HuH-7 (cell line): ENCODE data around the gene BANP.
A peak's percentile ranks its signal among the peaks of the same experiment; 100 is the strongest.
"Not testable (repeated sequence)": the region's sequence is repeated elsewhere in the genome, so short reads cannot be mapped to it uniquely, and the experiment has no call there.

ENCODE experiments used
- DNase-seq: peaks from one replicate; pipeline ENCODE4 v3.0.0; 2011; ENCODE audit warnings: low spot score

Gene BANP

DNA sequence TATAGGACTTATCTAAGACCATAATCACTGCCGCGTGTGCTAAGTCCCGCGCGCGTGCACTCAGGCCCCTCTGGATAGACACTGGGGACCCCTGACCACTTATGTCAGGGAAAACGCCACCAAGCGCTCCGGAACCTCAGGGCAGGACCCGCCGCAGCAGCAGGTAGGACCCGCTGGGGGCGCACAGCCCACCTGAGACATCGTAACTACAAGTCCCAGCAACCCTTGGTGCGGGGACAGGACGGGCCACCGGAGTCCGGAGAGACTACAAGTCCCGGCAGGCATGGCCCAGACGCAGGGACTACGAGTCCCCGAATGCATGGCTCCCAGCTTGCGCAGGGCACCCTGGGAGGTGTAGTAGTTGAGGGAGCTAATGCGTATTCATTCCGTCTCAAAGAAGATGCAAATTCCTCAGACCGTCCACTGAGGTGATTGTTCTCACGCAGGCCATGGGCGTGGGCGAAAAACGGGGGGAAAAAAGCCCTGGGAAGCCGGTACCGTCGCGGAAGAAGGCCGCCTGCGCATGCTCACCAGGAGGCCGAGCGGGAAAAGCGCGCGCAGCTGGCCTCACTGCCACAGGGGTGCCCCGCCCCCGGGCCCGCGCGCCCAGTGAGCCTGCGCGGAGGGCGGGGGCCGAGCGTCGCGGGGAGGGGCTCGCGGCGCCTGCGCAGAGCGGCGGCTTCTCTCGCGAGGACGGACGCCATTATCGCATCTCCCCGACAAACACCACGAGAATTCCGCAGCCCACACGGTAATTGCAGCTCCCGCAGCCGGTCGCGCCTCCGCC, at the start of gene BANP:
Gene BANP (plus strand): TSS at position 670 of the 787 bp plus-strand sequence. CDS start 23,682 bp downstream, outside the sequence.
- DNase-seq, result peak; percentile 99

- DNase-seq, result not testable (repeated sequence)
Measured at GRCh38 chr16:87904963-87905362, 46.3 kb upstream of the BANP start.

- DNase-seq, result not testable (repeated sequence)
Measured at GRCh38 chr16:87905521-87905920, 45.7 kb upstream of the BANP start.

DNA sequence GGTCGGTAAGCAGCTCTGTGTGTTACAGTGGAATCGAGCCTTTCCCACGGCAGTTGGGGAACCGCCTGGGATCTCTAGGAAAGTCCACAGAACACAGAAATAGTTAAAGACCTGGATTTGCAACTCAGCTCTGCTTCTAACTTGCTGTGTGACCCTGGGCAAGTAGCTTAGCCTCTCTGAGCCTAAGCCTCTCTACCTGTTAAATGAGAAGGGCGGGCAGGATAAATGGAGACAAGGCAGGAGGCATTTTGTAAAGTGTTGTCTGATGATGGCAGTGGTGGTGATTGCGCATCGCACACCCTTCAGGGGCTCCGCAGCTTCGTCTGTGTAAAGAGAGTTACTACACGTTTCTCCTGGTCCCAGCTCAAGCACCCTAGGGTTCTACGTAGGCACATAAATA, 43.1 kb upstream of the BANP start:
- not testable (repeated sequence) for DNase-seq

DNA sequence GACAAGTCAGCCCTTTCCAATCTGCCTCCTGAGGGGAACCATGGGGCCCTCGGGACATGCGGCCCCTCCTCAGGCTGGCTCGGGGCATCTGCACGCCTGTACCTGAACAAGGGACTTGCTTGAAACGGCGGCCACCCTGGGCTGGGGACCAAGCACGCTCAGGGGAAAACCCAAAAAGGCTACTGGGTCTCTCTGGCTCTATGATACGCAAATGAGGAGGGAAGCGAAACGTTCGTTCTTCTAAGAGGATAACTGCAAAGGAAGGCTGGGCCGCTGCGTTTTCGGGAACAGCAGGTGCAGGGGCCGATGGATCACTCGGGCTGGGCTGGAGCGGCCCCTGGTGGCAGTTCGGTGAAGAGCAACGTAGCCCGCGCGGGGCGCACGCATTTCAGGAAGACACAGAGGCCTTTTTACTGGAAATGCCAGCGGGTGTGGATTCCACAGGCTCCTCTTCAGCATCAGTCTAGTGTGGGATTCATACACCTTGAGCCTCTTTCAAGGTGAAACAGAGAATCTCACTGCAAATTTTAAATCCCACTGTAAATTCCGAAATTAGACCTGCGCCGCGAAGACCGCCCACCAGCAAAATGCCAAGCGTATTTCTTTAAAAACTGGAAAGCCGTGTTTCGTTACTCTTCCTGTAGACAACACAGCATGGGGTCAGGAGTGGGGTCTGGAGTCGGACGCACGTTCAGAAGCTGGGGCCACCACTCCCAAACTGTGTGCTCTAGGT, 41.9 kb upstream of the BANP start:
- DNase-seq, result peak; percentile 93

DNA sequence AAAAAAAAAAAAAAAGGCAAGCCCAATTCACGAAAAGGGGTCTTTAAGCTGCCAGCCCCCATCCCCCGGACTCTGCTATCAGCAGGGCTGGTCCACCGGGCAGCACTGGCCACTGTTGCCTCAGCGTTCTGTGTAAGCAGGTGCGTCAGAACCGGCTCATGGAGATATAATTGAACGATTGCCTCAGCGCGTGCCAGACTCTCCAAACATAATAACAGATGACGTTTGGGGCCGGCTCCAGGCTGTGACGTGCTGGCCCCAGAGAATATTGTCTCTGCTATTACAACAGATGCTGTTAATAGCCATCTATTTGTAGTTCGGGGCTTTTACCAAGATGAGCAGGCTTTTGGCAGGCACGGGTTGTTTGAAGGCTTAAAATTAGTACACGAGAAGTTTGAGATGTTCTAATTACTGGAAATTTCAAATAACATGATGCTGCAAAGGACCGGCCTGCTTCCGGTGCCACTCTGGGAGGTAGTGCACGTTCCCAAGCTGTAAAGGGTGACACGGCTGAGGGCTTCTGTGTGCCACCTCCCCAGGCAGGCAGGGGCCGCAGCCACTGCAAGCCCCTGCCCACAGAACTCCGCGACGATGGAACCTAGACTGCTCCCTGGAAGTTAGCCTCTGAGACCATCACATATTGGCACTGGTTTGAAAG, 40.0 kb upstream of the BANP start:
- DNase-seq, result not testable (repeated sequence)

- DNase-seq, result not testable (repeated sequence)
Measured at GRCh38 chr16:87912691-87913090, 38.5 kb upstream of the BANP start.

DNA sequence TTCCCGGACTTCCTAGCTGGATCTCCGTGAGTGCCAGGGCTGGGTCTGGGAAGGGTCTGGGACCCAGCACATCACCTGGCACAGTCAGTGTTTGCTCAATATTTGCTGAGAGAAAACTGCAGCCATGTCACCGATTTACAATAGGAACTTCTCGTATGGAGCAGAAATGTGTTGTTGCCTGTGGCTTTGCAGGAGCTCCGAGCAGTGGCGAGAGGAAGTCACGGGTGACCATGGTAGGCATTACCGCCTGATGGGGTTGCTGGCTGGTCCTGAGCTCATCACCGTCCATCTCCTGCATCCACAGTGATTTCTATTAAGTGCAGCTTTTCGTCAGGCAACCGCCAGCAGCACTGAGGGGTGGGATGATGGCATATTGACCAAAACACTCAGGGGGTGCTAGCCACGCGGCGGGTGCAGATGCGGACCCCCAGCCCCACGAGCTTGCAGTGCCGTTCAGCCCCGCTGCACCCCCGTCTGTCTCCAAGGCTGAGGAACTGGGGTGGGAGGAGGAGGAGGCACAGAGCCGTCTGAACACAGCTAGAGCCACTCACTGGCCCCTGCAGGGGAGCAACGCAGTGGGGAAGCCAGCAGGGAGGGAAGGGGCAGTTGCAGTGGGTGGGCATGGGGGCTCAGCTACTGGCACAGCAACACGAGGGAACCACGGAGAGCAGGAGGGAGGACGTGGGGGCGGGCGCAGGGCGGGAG, 37.1 kb upstream of the BANP start:
- DNase-seq, result not testable (repeated sequence)

DNA sequence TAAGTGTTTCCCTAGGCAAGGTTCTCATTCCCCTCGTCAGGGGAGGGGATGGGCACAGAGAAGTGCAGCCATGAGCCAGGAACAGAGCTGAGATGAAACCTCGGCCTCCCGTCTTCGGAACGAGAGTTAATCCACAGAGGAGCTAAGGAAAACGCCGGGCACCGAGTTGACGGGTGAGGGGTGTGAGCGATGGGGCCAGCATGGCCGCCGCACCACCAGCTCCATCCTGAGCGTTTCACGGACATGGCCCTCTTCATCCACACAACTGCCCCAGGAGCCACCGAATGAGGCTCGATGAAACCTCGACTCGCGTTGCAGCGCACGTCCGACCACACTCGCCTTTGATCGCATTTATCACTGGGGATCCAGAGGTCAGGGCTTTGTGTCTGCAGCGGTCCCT, 36.4 kb upstream of the BANP start:
- no peak for DNase-seq

DNA sequence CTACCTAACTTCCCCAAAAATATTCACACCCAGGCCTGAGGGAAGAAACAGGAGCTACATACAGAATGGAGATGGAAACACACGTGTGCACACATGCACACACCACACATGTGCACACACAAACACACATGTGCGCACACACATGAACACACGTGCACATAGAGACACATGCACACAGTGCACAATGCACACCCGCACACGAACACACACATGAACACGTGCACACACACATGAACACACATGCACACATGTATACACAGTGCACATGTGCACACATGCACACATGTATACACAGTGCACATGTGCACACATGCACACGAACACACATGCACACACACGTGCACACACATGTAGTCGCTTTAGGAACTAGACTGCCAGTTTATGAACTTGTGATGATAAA, 33.7 kb upstream of the BANP start:
- DNase-seq, result no peak

GRCh38 chr16:87918338-87918737, 32.9 kb upstream of the BANP start:
- DNase-seq, result no peak

- DNase-seq, result no peak
Measured at GRCh38 chr16:87918866-87919680, 32.2 kb upstream of the BANP start.

GRCh38 chr16:87919681-87919994, 31.6 kb upstream of the BANP start:
- DNase-seq, result no peak

DNA sequence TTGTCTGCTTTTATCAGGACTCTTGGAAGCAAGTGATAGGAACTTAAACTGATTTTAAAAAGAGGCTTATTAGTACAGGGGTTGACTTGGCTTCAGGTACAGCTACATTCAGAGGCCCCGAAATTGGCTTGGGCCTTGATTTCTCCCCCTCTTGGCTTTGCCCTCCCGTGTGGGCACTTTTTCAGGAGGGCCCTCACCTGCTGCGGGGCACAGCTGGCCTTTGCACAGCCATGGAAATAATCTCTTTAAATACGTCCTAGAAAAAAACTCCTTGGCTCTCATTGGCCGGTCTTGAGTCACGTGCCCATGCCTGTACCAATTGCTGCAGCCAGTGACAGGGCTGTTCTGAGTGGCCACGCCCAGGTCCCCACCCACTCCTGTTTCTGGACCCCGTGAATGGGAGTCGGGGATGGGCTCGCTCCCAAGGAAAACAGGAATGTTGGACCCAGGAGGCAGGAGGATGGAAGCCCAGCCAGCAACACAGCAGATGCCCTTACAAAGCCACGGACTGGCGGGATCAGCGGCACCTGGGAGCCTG, 29.9 kb upstream of the BANP start:
- DNase-seq, result no peak

GRCh38 chr16:87922250-87922871, 28.9 kb upstream of the BANP start:
- DNase-seq, result no peak

DNA sequence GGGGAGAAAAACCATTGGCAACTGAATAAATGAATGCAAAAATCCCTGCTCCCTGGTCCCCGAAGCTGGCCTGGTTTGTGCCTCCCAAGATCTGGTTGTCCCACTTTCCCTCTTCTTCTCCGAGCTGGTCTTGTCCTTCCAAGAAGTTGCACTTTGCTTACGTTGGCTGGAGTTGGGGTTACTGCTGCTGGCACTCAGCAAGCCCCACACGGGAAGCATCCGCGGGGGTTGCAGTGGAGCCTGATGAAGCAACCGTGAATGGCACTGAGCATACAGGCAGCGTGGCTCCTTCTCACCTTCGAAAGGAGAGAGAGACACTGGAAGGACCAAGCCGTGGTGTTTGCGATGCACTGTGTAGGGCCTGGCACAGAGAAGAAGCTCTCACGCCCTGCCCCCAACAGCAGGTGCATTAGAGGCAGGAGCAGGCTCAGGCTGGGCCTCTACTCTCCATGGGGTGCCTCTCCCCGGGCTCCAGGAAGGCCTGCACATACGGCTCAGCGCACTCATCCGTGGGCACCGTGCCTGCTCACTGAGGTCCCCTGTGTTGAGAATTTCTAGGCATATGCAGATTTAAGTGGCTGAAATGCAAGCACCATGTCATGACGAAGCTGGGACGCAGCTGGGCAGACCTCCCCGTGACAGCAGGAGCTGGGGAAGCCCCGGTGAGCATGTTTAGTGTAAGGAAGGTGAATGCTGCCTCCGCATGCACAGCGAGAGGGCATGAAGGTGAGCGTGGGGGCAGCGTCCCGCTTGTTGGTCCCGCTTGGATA, 27.0 kb upstream of the BANP start:
- DNase-seq, result no peak

DNA sequence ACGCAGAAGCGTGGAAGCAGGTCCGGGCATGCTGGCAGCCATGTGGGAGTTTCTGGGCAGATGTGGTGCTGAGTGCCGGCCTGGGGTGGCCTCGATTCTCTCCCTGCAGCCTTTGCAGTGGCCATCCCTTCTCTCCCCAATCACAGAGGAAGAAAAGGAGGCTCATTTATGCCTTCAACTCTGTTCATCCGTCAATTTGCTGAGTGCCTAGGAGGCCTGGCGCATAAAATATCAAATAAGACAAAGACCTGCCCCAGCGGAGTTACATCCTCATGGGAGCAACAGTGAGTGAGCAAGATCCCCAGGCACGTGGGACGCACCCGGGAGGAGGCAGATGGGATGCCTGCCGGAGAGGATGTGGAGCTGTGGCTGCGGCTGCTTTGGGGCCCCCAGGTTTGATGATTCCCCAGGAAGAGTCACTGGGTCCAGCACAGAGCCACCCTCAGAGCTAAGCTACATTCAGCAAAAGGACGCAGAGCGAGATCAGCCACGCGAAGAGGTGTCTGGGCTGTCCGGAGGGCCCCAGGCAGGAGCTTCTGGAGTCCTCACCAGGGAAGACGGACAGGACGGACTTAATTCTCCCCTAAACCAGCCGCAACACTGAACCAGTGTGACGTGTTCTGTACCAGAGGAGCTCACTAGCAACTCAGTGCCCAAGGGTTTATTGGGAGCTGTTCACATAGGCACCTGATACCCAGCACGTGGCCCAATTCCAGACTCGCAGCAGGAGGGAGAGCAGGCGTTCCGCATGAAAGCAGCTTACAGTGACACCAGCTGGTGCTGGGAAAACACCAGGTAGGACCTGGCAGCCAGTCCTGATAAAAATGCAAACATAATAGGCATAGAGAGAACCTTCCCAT, 26.2 kb upstream of the BANP start:
- no peak for DNase-seq

DNA sequence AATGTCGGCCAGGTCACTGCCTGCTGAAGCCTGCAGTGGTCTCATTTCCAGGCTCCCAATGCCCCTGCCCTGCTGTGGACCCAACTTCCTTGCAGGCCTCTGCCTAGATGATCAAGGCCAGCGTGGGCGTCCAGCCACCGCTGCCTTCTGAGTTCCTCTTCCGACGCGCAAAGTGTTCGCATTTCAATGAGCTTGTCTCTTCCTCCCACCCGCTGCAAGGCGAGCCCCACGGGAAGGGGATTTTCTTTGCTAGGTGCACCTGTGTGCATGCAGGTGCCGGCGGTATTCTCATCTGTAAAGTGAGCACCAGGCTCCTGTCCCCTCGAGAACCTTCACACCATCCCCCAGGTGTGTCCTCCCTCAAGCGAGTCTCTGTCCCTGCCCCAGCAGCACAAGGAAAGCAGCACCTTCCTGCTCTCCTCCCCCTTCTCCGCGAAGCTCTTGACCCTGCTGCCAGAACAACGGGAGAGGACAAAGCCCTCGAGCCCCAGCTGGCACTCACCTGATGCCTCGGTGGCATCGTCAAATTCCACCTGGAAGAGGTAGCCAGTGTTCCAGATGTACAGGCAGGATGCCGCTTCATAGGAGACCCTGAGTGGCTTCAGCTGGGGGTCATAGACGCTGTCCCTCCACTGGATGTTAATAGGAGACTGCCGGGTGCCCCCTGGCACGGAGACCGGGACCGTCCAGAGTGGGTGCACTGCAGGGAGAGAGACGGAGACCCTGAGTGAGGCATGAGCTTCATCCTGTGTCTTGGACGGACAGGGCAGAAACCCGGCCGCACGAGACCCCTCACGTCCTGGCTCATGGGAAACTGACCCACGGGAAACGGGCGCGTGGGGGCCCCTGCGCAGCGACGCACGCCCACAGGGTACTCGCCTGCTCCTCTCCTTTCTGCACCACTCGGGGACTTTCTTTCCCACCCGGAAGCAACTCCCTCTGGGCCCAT, 24.7 kb upstream of the BANP start:
- no peak for DNase-seq
